Measurements from ENCODE around the gene GPR87.

The GPR87 gene

GRCh38 chr3:151329363-151329762 lies 12.7 kb upstream of the GPR87 start, which contains the start of gene P2RY13:
TSS of gene P2RY13 (minus strand) at chr3:151329549. CDS start at chr3:151329528, 21 bp downstream.
- no peak for TF ChIP-seq CTCF (IDR thresholded peaks at IDR 0.05; ENCODE audit: low read depth, low read length)
- H3K4me3 ChIP-seq (ENCODE audit: low read depth, low read length): no peak within 1 kb of the TSS
- no peak for DNase-seq (ENCODE audit: low read depth, low spot score)
- in situ Hi-C loops (cut with HindIII; ENCODE audit: low sequenced_read_pairs): no loop called here

GRCh38 chr3:151328298-151328995 lies 11.8 kb upstream of the GPR87 start:
- H3K4me3 ChIP-seq (ENCODE audit: low read depth, low read length): no peak overlapping the region
- DNase-seq (ENCODE audit: low read depth, low spot score): no peak

GRCh38 chr3:151327571-151328198 lies 11.1 kb upstream of the GPR87 start:
- DNase-seq (ENCODE audit: low read depth, low spot score): peak; percentile 47
- H3K4me3 ChIP-seq (ENCODE audit: low read depth, low read length): no peak overlapping the region
- in situ Hi-C loops (cut with HindIII; ENCODE audit: low sequenced_read_pairs): no loop called here
- peak; percentile 53 for TF ChIP-seq CTCF (IDR thresholded peaks at IDR 0.05; ENCODE audit: low read depth, low read length)

More at GRCh38 chr3:151328298-151328995, 11.8 kb upstream of the GPR87 start:
- in situ Hi-C loops (cut with HindIII; ENCODE audit: low sequenced_read_pairs): no loop called here
- TF ChIP-seq CTCF (IDR thresholded peaks at IDR 0.05; ENCODE audit: low read depth, low read length): no peak

- TF ChIP-seq CTCF (IDR thresholded peaks at IDR 0.05; ENCODE audit: low read depth, low read length): no peak
- in situ Hi-C loops (cut with HindIII; ENCODE audit: low sequenced_read_pairs): no loop called here
These were observed 5.9 kb upstream of the GPR87 start for GRCh38 chr3:151322511-151322910.

GRCh38 chr3:151321526-151321925 lies 4.9 kb upstream of the GPR87 start:
- H3K4me3 ChIP-seq (ENCODE audit: low read depth, low read length): no peak overlapping the region
- no peak for TF ChIP-seq CTCF (IDR thresholded peaks at IDR 0.05; ENCODE audit: low read depth, low read length)
- DNase-seq (ENCODE audit: low read depth, low spot score): no peak
- in situ Hi-C loops (cut with HindIII; ENCODE audit: low sequenced_read_pairs): no loop called here

More at GRCh38 chr3:151322511-151322910, 5.9 kb upstream of the GPR87 start:
- no peak overlapping the region for H3K4me3 ChIP-seq (ENCODE audit: low read depth, low read length)
- no peak for DNase-seq (ENCODE audit: low read depth, low spot score)

- H3K4me3 ChIP-seq (ENCODE audit: low read depth, low read length): no peak overlapping the region
- no peak for TF ChIP-seq CTCF (IDR thresholded peaks at IDR 0.05; ENCODE audit: low read depth, low read length)
- in situ Hi-C loops (cut with HindIII; ENCODE audit: low sequenced_read_pairs): no loop called here
- DNase-seq (ENCODE audit: low read depth, low spot score): no peak
These were observed 3.5 kb upstream of the GPR87 start for GRCh38 chr3:151320131-151320530.
